Brain microvascular endothelial cell (primary cell): ENCODE results near the gene CCDC187.

Experiments
- DNase-seq: peaks from one replicate; pipeline ENCODE4 v3.0.0-alpha.2; 2020
- H3K27ac ChIP-seq: fragments of 250-450 bp; sonication (Bioruptor Pico); 2 replicates; pipeline ENCODE4 v1.5.1; 2020; ENCODE audit warnings: mild to moderate bottlenecking, moderate library complexity
- H3K27me3 ChIP-seq: fragments of 250-450 bp; sonication (Bioruptor Pico); replicated peaks from 2 replicates; pipeline ENCODE4 v1.5.1; 2020; ENCODE audit warnings: mild to moderate bottlenecking
- H3K36me3 ChIP-seq: fragments of 250-450 bp; sonication (Bioruptor Pico); replicated peaks from 2 replicates; pipeline ENCODE4 v1.5.1; 2020; ENCODE audit warnings: mild to moderate bottlenecking
- H3K4me3 ChIP-seq: 2 replicates; pipeline ENCODE4 v1.5.1; 2011; ENCODE audit warnings: low read depth, mild to moderate bottlenecking, control low read depth, low read length, moderate library complexity
- CTCF ChIP-seq: IDR thresholded peaks from 2 replicates; pipeline ENCODE4 v1.5.1; 2011; ENCODE audit warnings: low read depth, mild to moderate bottlenecking, moderate library complexity, low read length, control low read depth, inconsistent platforms; ENCODE audit errors: missing control alignments
- in situ Hi-C: cut with HindIII; loops from 2 replicates; pipeline ENCODE4 v1.10.0; 2017; ENCODE audit warnings: low sequenced_read_pairs, low pct_ligation_motif_present

CCDC187 gene

GRCh38 chr9:136209232-136209631 lies 94.7 kb downstream of the CCDC187 start:
- DNase-seq: no peak
- in situ Hi-C loops: no loop called here
- Histone ChIP-seq H3K36me3 (peaks cover 6% of the 10 kb centered on the region), H3K27ac (no peak overlapping the region), H3K4me3 (no peak overlapping the region), H3K27me3 (peaks cover 7% of the 10 kb centered on the region)
- no peak for TF ChIP-seq CTCF

GRCh38 chr9:136208675-136209074 lies 95.2 kb downstream of the CCDC187 start:
- no peak overlapping the region for H3K4me3 ChIP-seq
- no peak for TF ChIP-seq CTCF
- H3K27me3 ChIP-seq: peaks cover 12% of the 10 kb centered on the region
- no peak for DNase-seq
- no peak overlapping the region for H3K27ac ChIP-seq
- H3K36me3 ChIP-seq: peaks cover 2% of the 10 kb centered on the region
- in situ Hi-C loops: no loop called here

GRCh38 chr9:136207616-136208015 lies 96.3 kb downstream of the CCDC187 start:
- Histone ChIP-seq H3K36me3 (no peaks in the 10 kb centered on the region), H3K4me3 (no peak overlapping the region), H3K27me3 (peaks cover 21% of the 10 kb centered on the region), H3K27ac (no peak overlapping the region)
- DNase-seq: no peak
- no peak for TF ChIP-seq CTCF
- in situ Hi-C loops: no loop called here

- H3K36me3 ChIP-seq: no peaks in the 10 kb centered on the region
- no peak for DNase-seq
- H3K27ac ChIP-seq: no peak overlapping the region
- no peak overlapping the region for H3K4me3 ChIP-seq
- peaks cover 30% of the 10 kb centered on the region for H3K27me3 ChIP-seq
- TF ChIP-seq CTCF: no peak
- in situ Hi-C loops: no loop called here
These were observed 97.2 kb downstream of the CCDC187 start for GRCh38 chr9:136206602-136207275.

- DNase-seq: no peak
- Histone ChIP-seq H3K4me3 (no peak overlapping the region), H3K36me3 (no peaks in the 10 kb centered on the region), H3K27me3 (peaks cover 41% of the 10 kb centered on the region), H3K27ac (no peak overlapping the region)
- TF ChIP-seq CTCF: no peak
- in situ Hi-C loops: no loop called here
These were observed 98.2 kb downstream of the CCDC187 start for GRCh38 chr9:136205707-136205992.
